ENCODE measurements around the gene MOB3A. TPM values are rescaled to one million over a fixed set of nuclear protein-coding genes. Genes with fewer than 3 reads are reported as not detected.

Gene MOB3A
- total and polyA plus RNA-seq, 9 of the 15 experiments (the other 6 are each of a cell fraction or from before 2014, with no cell fraction given), result 1.1 to 24.1 (median 6.0) TPM

DNA sequence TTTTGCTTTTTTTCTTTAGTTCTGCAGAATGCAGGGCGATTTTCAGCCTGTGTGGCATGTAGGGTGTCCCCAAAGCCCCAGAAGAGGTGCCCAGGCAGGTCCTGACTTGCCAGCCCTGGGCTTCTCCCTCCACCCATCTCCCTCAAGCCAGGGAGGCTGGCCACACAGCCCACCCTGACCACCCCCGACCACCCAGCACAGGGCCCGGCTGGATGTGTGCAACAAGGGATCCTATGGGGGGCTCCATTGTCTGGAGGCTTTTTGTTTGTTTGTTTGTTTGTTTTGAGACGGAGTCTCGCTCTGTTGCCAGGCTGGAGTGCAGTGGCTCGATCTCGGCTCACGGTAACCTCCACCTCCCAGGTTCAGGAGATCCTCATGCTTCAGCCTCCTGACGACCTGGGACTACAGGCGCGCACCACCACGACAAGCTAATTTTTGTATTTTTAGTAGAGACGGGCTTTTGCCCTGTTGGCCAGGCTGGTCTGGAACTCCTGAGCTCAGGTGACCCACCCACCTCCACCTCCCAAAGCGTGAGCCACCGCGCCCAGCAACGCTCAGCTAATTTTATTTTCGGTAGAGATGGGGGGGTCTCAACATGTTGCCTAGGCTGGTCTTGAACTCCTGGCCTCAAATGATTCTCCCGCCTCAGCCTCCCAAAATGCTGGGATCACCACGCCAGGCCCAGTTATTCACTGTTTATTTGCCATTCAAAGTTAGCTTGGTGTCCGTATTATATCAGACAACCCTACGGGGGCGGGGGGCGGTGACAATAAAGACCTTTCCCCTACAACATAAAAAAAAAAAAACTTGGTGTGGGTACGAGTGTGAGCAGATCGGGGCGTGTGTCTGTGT, 37.3 kb downstream of the MOB3A start:
- Histone ChIP-seq H3K9me1 (ENCODE audit: control insufficient read depth, insufficient read depth, low read length) (no peaks in the 10 kb centered on the region), H3K36me3 (ENCODE audit: control insufficient read depth, insufficient read depth, low read length) (no peaks in the 10 kb centered on the region), H2AFZ (ENCODE audit: low read depth, low read length) (peak overlapping the region; percentile 86), H3K4me1 (replicated peaks in 1 of 2; ENCODE audit: control insufficient read depth in 2 of 2, insufficient read depth in 2 of 2, low read length in 2 of 2) (peaks cover 54 to 88% of the 10 kb centered on the region in 2 experiments), H3K9ac (ENCODE audit: insufficient read depth in 1 of 2, low read depth in 2 of 2, low read length in 2 of 2) (peak overlapping the region; percentile 97 to 98), H3K27ac (ENCODE audit: extremely low read depth, low read depth, low read length) (peak overlapping the region; percentile 100), H3K4me3 (peak overlapping the region; percentile 76; the same call in 1 of the 2 replicates), H3K9me3 (replicated peaks; ENCODE audit: control insufficient read depth, insufficient read depth, low read depth, low read length) (no peaks in the 10 kb centered on the region), H3K27me3 (ENCODE audit: control insufficient read depth in 2 of 2, insufficient read depth in 2 of 2, low read length in 2 of 2) (no peaks in the 10 kb centered on the region), H3K4me2 (ENCODE audit: insufficient read depth, low read length) (peak overlapping the region; percentile 95), H3K79me2 (ENCODE audit: control insufficient read depth, insufficient read depth, low read length) (peaks cover 13% of the 10 kb centered on the region), H4K20me1 (replicated peaks; ENCODE audit: control insufficient read depth, insufficient read depth, low read length) (no peaks in the 10 kb centered on the region)
- BruUV-seq (replicated peaks), result no TSS peak
- DNase-seq (ENCODE audit: extremely low read depth in 1 of 4, low spot score in 3 of 4) (no peak), FAIRE-seq (no peak), ATAC-seq (no peak)
- intact Hi-C loops (cut with micrococcal nuclease) (no loop called here), in situ Hi-C loops (cut with MboI) (no loop called here)
- 62% methylated on average over 26 of the region's 27 CpGs for WGBS (ENCODE audit: insufficient coverage, low coverage, missing lambda C conversion rate)
- POLR2A ChIA-PET, result interaction anchor here (0.6 to 6.8 kb wide), 15 partner anchors 7 to 251 kb away, joined by 3 to 72 read pairs (median 4); partner anchors contain the start of gene MKNK2
- CTCF ChIA-PET (ENCODE audit: low intra/inter-chr PET ratio), result no interaction called here
- TF ChIP-seq, protein P1, sequence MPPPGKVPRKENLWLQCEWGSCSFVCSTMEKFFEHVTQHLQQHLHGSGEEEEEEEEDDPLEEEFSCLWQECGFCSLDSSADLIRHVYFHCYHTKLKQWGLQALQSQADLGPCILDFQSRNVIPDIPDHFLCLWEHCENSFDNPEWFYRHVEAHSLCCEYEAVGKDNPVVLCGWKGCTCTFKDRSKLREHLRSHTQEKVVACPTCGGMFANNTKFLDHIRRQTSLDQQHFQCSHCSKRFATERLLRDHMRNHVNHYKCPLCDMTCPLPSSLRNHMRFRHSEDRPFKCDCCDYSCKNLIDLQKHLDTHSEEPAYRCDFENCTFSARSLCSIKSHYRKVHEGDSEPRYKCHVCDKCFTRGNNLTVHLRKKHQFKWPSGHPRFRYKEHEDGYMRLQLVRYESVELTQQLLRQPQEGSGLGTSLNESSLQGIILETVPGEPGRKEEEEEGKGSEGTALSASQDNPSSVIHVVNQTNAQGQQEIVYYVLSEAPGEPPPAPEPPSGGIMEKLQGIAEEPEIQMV (tag; conservative IDR thresholded peaks at IDR 0.05; ENCODE audit: low read depth), result peak; percentile 63; the same call in 1 of the 2 replicates
- TF ChIP-seq ELF2 (CRISPR knock-in tag; IDR thresholded peaks at IDR 0.05), result no peak
- peak; percentile 87; the same call in 1 of the 2 replicates for TF ChIP-seq THRAP3 (IDR thresholded peaks at IDR 0.05; ENCODE audit: borderline replicate concordance)
- no peak for TF ChIP-seq ZNF77 (CRISPR knock-in tag; IDR thresholded peaks at IDR 0.05)
- TF ChIP-seq EGR1 (conservative IDR thresholded peaks at IDR 0.05), result peak; percentile 88; the same call in 1 of the 2 replicates
- no peak for TF ChIP-seq OTX1 (CRISPR knock-in tag; IDR thresholded peaks at IDR 0.05)
- TF ChIP-seq ZNF445 (CRISPR knock-in tag; IDR thresholded peaks at IDR 0.05; ENCODE audit: low read depth), result no peak
- TF ChIP-seq ADNP (tag; IDR thresholded peaks at IDR 0.05), result peak; percentile 75; the same call in 1 of the 2 replicates
- 0 out of 2 replicates have a peak, but pooled peaks have one; percentile 15 for TF ChIP-seq SRSF3 (IDR thresholded peaks at IDR 0.05; ENCODE audit: insufficient read depth, low read length)
- TF ChIP-seq, protein P2, sequence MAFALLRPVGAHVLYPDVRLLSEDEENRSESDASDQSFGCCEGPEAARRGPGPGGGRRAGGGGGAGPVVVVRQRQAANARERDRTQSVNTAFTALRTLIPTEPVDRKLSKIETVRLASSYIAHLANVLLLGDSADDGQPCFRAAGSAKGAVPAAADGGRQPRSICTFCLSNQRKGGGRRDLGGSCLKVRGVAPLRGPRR (CRISPR knock-in tag; IDR thresholded peaks at IDR 0.05), result 0 out of 2 replicates have a peak, but pooled peaks have one; percentile 3
- TF ChIP-seq ZNF830 (CRISPR knock-in tag; IDR thresholded peaks at IDR 0.05), result 0 out of 2 replicates have a peak, but pooled peaks have one; percentile 30
- TF ChIP-seq DDX20 (tag; IDR thresholded peaks at IDR 0.05; ENCODE audit: low read depth), result peak; percentile 44
- TF ChIP-seq FOXP1 (CRISPR knock-in tag; IDR thresholded peaks at IDR 0.05), result 0 out of 2 replicates have a peak, but pooled peaks have one; percentile 43
- TF ChIP-seq, protein P3, sequence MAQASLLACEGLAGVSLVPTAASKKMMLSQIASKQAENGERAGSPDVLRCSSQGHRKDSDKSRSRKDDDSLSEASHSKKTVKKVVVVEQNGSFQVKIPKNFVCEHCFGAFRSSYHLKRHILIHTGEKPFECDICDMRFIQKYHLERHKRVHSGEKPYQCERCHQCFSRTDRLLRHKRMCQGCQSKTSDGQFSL (CRISPR knock-in tag; IDR thresholded peaks at IDR 0.05), result no peak
- TF ChIP-seq, protein P3 (tag; IDR thresholded peaks at IDR 0.05), result peak; percentile 57 to 89; a peak in 1 of 4 replicates
- no peak for TF ChIP-seq TEAD4 (IDR thresholded peaks at IDR 0.05; ENCODE audit: low read length)
- no peak for TF ChIP-seq TEAD4 (CRISPR knock-in tag; IDR thresholded peaks at IDR 0.05; ENCODE audit: borderline replicate concordance)

Data from K562 (cell line).